NCI-H1092 treated with DMSO at 0.1 percent for 48 hours (cell line): ENCODE data around the gene CALHM5.

ENCODE experiments used
- DNase-seq: peaks from one replicate; lab custom pipeline; 2025; lab: John Stamatoyannopoulos, UW

CALHM5 gene

DNA sequence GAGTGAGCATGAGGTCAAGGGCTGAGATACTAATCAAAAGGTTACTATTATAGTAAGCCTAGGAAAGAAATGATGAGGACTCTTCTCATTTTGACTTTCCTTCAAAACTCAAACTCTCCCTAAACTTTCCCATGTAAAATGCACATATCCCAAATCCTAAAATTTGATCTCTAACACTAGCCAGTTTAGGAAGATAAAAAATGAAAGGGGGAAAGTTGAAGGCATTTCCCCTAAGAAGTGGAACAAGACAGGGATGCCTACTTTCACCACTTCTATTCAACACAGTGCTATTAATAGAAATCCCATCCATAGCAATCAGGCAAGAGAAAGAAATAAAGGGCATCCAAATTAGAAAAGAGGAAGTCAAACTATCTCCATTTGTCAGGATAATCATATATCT lies 2.9 kb upstream of the CALHM5 start:
- no peak for DNase-seq

DNA sequence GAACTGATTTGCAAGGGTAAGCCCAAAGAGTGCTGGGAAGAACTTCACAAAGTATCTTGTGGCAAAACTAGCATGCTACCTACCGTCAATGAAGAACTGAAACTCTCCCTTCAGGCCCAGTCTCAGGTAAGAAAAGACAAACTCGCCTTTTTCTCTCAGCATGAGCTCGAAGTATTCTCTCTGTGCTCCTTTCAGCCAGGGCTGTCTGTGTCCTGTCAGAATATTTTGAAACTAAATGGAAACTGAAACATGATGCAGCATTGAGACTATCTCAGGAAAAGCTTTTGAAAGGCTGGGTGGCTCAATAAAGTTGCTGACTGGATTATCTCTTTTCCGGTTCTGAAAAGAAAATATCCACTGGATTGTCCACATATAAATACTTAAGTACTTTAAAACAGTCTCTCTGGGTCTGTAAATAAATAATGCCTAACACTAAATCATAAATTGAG lies 696 bp downstream of the CALHM5 start:
- no peak for DNase-seq

- no peak for DNase-seq
Measured at GRCh38 chr6:116512734-116513133, 1.3 kb downstream of the CALHM5 start.

- no peak for DNase-seq
Measured at GRCh38 chr6:116513224-116513875, 1.9 kb downstream of the CALHM5 start.

DNA sequence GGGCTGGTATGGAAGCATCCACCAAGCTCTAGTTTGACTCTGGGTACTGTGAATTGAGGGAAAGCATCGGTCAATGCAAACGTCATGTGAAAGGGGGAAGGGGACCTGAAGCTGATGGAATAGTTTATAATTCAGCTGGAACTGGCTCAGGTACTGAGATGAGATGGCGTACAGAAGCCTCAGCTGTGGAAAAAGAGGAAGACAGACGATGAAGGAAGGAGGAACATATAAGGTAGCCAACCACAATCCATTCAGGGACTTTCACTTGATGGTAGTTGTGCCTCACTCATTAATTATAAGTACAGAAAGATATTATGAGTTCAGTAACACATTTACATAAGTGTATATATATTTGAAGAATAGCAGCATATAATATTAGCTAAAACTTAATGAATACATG lies 2.7 kb downstream of the CALHM5 start:
- no peak for DNase-seq

DNA sequence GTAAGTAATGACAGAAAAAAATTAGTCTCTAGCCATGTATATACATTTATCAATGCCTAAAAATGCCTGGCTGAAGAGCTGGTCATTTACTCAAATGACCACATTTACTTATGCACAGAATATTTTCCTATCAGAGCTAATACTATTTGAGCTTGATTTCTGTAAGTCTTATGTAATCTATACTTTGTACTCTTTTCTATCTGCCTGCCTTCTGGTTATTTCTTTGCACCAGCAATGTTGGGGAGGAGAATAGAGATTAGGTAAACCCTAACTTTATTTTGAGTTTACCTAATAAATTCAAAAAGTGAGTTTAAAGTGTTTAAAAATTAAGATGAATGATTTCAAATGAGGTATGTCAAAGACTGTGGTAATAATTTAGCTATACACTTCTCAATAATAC lies 3.7 kb downstream of the CALHM5 start:
- no peak for DNase-seq

- DNase-seq, result no peak
Measured at GRCh38 chr6:116518621-116519368, 7.4 kb downstream of the CALHM5 start.

GRCh38 chr6:116522896-116523295 lies 11.5 kb downstream of the CALHM5 start:
- DNase-seq, result no peak

GRCh38 chr6:116524236-116524635 lies 12.8 kb downstream of the CALHM5 start:
- no peak for DNase-seq

GRCh38 chr6:116528133-116528532 lies 16.7 kb downstream of the CALHM5 start:
- no peak for DNase-seq

DNA sequence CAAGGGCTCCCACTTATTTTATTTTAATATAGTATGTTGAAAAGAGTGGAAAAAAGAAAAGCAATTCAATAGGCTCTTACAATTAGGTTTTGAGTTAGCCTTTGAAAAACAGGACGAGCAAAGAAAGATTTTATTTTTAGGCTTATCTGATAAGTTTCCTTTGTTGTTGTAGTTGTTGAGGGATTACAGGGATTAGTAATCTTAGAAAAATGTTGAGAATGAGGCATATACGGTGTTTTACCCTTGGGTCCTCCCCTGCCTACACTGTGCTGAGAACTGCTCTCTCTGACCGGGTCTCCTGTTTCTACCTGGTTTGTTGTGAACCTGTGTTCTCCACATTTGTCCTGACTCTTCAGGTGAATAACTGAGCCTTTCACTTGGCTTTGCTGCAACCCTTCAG lies 17.3 kb downstream of the CALHM5 start:
- DNase-seq, result no peak

GRCh38 chr6:116529466-116530290 lies 18.2 kb downstream of the CALHM5 start:
- DNase-seq, result no peak

GRCh38 chr6:116530436-116530835 lies 19.0 kb downstream of the CALHM5 start:
- DNase-seq, result peak; percentile 50

DNA sequence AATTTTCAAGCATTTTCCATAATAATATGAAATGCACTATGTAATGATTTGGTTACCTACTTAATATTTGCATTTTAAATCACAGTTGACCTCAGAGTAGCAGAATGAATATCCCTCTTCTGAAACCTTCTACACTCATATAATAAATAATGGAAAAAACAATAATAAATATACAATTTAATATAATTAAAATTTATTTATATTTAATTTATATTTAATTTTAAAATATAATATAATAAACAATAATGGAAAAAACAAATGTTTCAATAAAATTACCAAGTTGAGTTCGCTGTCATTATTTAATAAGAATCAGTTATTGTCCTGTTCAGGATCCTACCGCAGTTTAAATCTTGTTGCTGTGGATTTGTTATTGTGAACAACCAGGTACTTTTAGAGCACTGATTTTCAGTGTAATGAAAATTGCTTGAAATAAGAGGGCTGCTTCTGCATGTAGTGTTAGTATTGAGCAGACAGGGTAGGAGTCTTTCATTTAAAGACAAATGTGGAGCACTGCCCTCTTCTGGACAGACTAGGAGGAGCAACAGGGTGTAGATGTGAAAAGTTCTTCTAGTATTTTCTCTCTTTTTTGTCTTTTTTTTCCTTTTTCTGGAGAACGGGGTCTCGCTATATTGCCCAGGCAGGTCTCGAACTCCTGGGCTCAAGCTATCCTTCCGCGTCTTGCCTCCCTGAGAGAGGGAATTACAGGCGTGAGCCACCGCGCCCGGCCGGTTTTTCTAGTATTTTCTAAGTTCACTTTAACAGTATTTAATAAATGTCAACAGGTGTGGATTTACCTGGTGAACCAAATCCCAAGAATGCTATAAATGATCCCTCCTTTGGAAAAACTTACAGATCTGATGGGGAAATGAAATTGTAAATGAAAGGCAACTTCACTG lies 20.5 kb downstream of the CALHM5 start:
- peak; percentile 51 for DNase-seq

DNA sequence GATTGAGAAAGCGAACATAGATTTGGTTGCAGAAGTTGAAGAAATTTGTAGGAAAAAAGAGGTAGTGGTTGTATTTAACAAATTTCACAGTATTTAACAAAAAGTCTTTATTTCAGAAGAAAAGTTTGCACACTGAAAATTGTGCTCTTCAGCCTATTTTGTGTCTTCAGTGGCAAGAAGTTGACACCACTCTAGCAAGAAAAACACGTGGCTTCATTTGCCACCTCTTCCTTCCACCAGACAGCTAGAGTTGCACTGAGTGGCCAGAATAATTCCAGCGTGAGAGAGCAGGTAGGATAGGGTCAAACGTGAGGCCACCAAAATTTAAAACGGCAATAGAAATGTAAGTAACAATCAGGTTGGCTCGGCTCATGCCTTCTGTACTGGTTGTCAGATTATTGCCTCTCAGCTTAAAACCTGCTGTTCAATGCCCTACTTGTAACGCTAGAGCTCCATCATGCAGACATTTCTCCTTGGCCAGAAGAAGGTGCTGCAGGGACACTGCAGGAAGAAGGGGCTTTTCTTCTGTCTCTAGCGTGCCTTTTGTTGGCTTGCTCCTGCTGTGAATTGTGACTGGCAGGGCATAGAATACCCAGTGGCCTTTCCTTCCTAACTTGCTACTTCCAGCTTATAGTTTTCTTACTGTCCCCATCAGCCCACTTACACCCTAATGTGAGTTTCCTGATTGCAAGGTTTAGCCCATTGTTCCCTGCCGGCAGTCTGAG lies 22.0 kb downstream of the CALHM5 start:
- DNase-seq, result no peak

- DNase-seq, result no peak
Measured at GRCh38 chr6:116535109-116535508, 23.7 kb downstream of the CALHM5 start.

DNA sequence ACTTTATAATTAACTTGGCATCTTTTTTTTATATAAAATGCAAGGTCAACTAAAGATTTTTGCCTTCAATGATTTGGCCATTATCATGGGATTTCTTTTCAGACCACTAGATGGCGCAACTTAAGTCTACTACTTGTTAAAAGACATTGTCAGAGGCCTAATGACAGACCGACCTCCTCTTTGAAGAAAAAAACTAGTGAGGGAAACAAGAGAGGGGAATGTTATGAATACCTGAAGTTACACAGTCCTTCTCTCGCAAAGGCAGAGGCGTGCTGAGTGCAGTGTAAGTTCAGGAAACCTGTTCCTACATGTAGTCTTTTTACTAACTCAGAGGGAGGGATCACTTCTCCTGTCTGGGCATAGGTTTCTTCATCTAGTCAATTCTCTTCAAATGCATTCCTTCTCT lies 24.8 kb downstream of the CALHM5 start:
- DNase-seq, result peak; percentile 11

GRCh38 chr6:116542426-116542825 lies 31.0 kb downstream of the CALHM5 start:
- no peak for DNase-seq

- no peak for DNase-seq
Measured at GRCh38 chr6:116543149-116543548, 31.7 kb downstream of the CALHM5 start.

DNA sequence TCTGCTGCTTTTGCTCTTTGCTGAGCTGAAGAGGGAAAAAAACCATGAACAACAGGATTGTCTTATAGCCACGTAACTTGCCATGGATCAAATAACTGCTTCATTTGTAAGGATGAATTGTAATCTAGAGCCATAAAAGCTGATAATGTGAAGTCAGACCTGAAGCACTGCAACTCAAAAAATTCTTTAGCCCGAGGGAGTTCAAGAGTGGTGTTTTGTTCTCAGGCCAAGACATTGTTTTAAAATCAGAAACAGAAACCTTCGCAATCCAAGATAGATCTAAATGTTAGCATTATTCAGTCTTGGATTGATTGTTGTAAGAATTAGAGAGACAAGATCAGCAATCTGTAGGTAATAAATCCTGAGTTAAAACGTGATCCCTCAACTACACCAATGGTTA lies 34.2 kb downstream of the CALHM5 start, which contains the start of gene TRAPPC3L:
TRAPPC3L (minus strand) TSS at position 34 of the 400 bp plus-strand sequence. CDS start 170 bp downstream, outside the sequence.
- DNase-seq, result no peak

DNA sequence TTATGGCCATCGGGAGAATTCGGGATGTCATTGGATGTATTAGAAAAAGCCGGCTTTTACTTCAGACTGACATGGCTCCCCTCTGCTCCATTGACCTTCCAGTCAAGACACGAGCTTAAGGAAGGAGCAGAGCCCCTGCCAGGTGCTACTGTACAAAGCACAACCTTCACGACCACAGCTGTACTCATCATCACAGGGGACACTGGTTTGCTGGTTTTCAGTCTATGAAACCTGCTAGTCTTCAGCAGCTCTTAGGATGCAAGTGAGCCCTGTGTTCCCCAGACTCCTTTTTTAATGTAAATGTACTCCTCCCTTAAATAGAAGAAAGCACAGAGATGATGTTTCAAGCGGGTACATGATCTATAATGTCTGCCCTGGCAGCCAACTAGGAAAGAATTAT lies 35.9 kb downstream of the CALHM5 start:
- DNase-seq, result no peak
